GM12891 (cell line): ENCODE measurements around the gene SHB.

Source experiments
- DNase-seq: peaks from one replicate; pipeline ENCODE4 v3.0.0; 2011; ENCODE audit warnings: low spot score; ENCODE audit not compliant: insufficient read length
- FAIRE-seq: peaks from 2 replicates; lab custom pipeline; 2011; peaks lifted over from hg19 to GRCh38; lab: Jason Lieb, UNC
- PAX5 ChIP-seq: IDR thresholded peaks from 2 replicates; pipeline ENCODE4 v1.6.1; 2011; ENCODE audit warnings: low read length, moderate library complexity, mild to moderate bottlenecking; ENCODE audit not compliant: insufficient read depth, severe bottlenecking
- POLR2A ChIP-seq: IDR thresholded peaks from 2 replicates; pipeline ENCODE4 v1.6.1; 2011; ENCODE audit warnings: low read depth, low read length, control low read depth
- POLR2AphosphoS5 ChIP-seq: IDR thresholded peaks from 2 replicates; pipeline ENCODE4 v1.6.1; 2011; ENCODE audit warnings: low read depth, low read length, control low read depth
- POU2F2 ChIP-seq: IDR thresholded peaks from 2 replicates; pipeline ENCODE4 v1.6.1; 2011; ENCODE audit warnings: low read depth, mild to moderate bottlenecking, control low read depth, low read length, moderate library complexity
- SPI1 ChIP-seq: IDR thresholded peaks from 2 replicates; pipeline ENCODE4 v1.6.1; 2011; ENCODE audit warnings: low read depth, low read length, control low read depth
- TAF1 ChIP-seq: IDR thresholded peaks from 2 replicates; pipeline ENCODE4 v1.6.1; 2011; ENCODE audit warnings: low read depth, low read length, control low read depth

SHB gene

GRCh38 chr9:37964740-37965081, 104.3 kb downstream of the SHB start:
- no peak for FAIRE-seq
- TF ChIP-seq POLR2AphosphoS5 (no peak), SPI1 (no peak), TAF1 (no peak), POU2F2 (no peak), PAX5 (no peak), POLR2A (no peak)
- no peak for DNase-seq

GRCh38 chr9:37963936-37964739, 104.9 kb downstream of the SHB start:
- no peak for FAIRE-seq
- TF ChIP-seq POLR2A (no peak), TAF1 (no peak), POU2F2 (no peak), SPI1 (no peak), PAX5 (no peak), POLR2AphosphoS5 (no peak)
- no peak for DNase-seq

GRCh38 chr9:37961351-37961750, 107.7 kb downstream of the SHB start:
- no peak for TF ChIP-seq PAX5
- no peak for TF ChIP-seq POLR2A
- no peak for TF ChIP-seq SPI1
- TF ChIP-seq POLR2AphosphoS5, result no peak
- TF ChIP-seq POU2F2, result no peak
- TF ChIP-seq TAF1, result no peak
- DNase-seq, result no peak
- no peak for FAIRE-seq

GRCh38 chr9:37960631-37961030, 108.4 kb downstream of the SHB start:
- TF ChIP-seq POLR2AphosphoS5 (no peak), SPI1 (no peak), PAX5 (no peak), POU2F2 (no peak)
- FAIRE-seq (no peak), DNase-seq (no peak)

- FAIRE-seq (no peak), DNase-seq (no peak)
- no peak for TF ChIP-seq TAF1
- no peak for TF ChIP-seq POLR2AphosphoS5
- no peak for TF ChIP-seq PAX5
- no peak for TF ChIP-seq POU2F2
- TF ChIP-seq POLR2A, result no peak
- no peak for TF ChIP-seq SPI1
These were observed 109.1 kb downstream of the SHB start for GRCh38 chr9:37959976-37960375.

- DNase-seq, result no peak
- FAIRE-seq, result no peak
- no peak for TF ChIP-seq POLR2A
These were observed 110.9 kb downstream of the SHB start for GRCh38 chr9:37958154-37958553.

GRCh38 chr9:37957664-37957953, 111.4 kb downstream of the SHB start:
- FAIRE-seq (no peak), DNase-seq (no peak)
- TF ChIP-seq PAX5 (no peak), POLR2AphosphoS5 (no peak), POLR2A (no peak), SPI1 (no peak)

- TF ChIP-seq POLR2AphosphoS5 (no peak), POU2F2 (no peak), POLR2A (no peak), TAF1 (no peak), SPI1 (no peak), PAX5 (no peak)
- FAIRE-seq (no peak), DNase-seq (no peak)
These were observed 111.9 kb downstream of the SHB start for GRCh38 chr9:37956904-37957663.

GRCh38 chr9:37956423-37956820, 112.6 kb downstream of the SHB start:
- DNase-seq (no peak), FAIRE-seq (no peak)
- TF ChIP-seq POLR2A (no peak), POU2F2 (no peak), SPI1 (no peak), POLR2AphosphoS5 (no peak), PAX5 (no peak), TAF1 (no peak)

GRCh38 chr9:37955781-37956422, 113.1 kb downstream of the SHB start:
- no peak for FAIRE-seq

More at GRCh38 chr9:37955781-37956422, 113.1 kb downstream of the SHB start:
- DNase-seq, result no peak
- TF ChIP-seq POLR2A (no peak), POU2F2 (no peak), POLR2AphosphoS5 (no peak), TAF1 (no peak), SPI1 (no peak), PAX5 (no peak)
